HEK293 (cell line): ENCODE data around the gene WDR82.

Source experiments
- GFI1B ChIP-seq: fragments of 450-650 bp; formaldehyde crosslinking; IDR thresholded peaks from 2 replicates; pipeline ENCODE4 v1.5.1; 2016; ENCODE audit warnings: missing biosample characterization, missing genetic modification characterization
- SP7 ChIP-seq: fragments of 450-650 bp; formaldehyde crosslinking; IDR thresholded peaks from 2 replicates; pipeline ENCODE4 v1.5.1; 2016; ENCODE audit warnings: missing biosample characterization, missing genetic modification characterization
- WT1 ChIP-seq: fragments of 450-650 bp; formaldehyde crosslinking; IDR thresholded peaks from 2 replicates; pipeline ENCODE4 v1.5.1; 2016; ENCODE audit warnings: missing biosample characterization, missing genetic modification characterization
- YY1 ChIP-seq: fragments of 450-650 bp; formaldehyde crosslinking; IDR thresholded peaks from 2 replicates; pipeline ENCODE4 v1.5.1; 2018; ENCODE audit warnings: missing biosample characterization, missing genetic modification characterization
- YY2 ChIP-seq: fragments of 450-650 bp; formaldehyde crosslinking; IDR thresholded peaks from 2 replicates; pipeline ENCODE4 v1.5.1; 2016; ENCODE audit warnings: missing biosample characterization, missing genetic modification characterization
- ZBTB20 ChIP-seq: fragments of 450-650 bp; formaldehyde crosslinking; IDR thresholded peaks from 2 replicates; pipeline ENCODE4 v1.5.1; 2016; ENCODE audit warnings: missing biosample characterization, missing genetic modification characterization
- ZBTB48 ChIP-seq: fragments of 450-650 bp; formaldehyde crosslinking; IDR thresholded peaks from 2 replicates; pipeline ENCODE4 v1.5.1; 2016; ENCODE audit warnings: missing biosample characterization, missing genetic modification characterization
- ZBTB7A ChIP-seq: fragments of 450-650 bp; formaldehyde crosslinking; IDR thresholded peaks from 2 replicates; pipeline ENCODE4 v1.5.1; 2016; ENCODE audit warnings: low read depth, missing biosample characterization, missing genetic modification characterization
- ZBTB8A ChIP-seq: fragments of 450-650 bp; formaldehyde crosslinking; IDR thresholded peaks from 2 replicates; pipeline ENCODE4 v1.5.1; 2016; ENCODE audit warnings: missing biosample characterization, missing genetic modification characterization
- ZFP3 ChIP-seq: fragments of 450-650 bp; formaldehyde crosslinking; IDR thresholded peaks from 2 replicates; pipeline ENCODE4 v1.5.1; 2016; ENCODE audit warnings: low read depth, missing biosample characterization, missing genetic modification characterization
- ZNF223 ChIP-seq: fragments of 450-650 bp; formaldehyde crosslinking; IDR thresholded peaks from 2 replicates; pipeline ENCODE4 v1.5.1; 2016; ENCODE audit warnings: missing biosample characterization, missing genetic modification characterization
- ZNF24 ChIP-seq: fragments of 450-650 bp; formaldehyde crosslinking; IDR thresholded peaks from 2 replicates; pipeline ENCODE4 v1.5.1; 2016; ENCODE audit warnings: missing biosample characterization, missing genetic modification characterization
- ZNF292 ChIP-seq: fragments of 450-650 bp; formaldehyde crosslinking; IDR thresholded peaks from 2 replicates; pipeline ENCODE4 v1.5.1; 2016; ENCODE audit warnings: low read depth, missing biosample characterization, missing genetic modification characterization, borderline replicate concordance
- ZNF311 ChIP-seq: fragments of 450-650 bp; formaldehyde crosslinking; IDR thresholded peaks from 2 replicates; pipeline ENCODE4 v1.5.1; 2017; ENCODE audit warnings: missing biosample characterization, missing genetic modification characterization, borderline replicate concordance
- ZNF37A ChIP-seq: fragments of 450-650 bp; IDR thresholded peaks from 2 replicates; pipeline ENCODE4 v1.5.1; 2018; ENCODE audit warnings: missing biosample characterization, missing genetic modification characterization
- ZNF530 ChIP-seq: fragments of 450-650 bp; formaldehyde crosslinking; IDR thresholded peaks from 2 replicates; pipeline ENCODE4 v1.5.1; 2016; ENCODE audit warnings: low read depth, missing biosample characterization, missing genetic modification characterization
- ZNF548 ChIP-seq: fragments of 450-650 bp; formaldehyde crosslinking; IDR thresholded peaks from 2 replicates; pipeline ENCODE4 v1.5.1; 2016; ENCODE audit warnings: missing biosample characterization, missing genetic modification characterization
- ZNF555 ChIP-seq: fragments of 450-650 bp; formaldehyde crosslinking; conservative IDR thresholded peaks from 2 replicates; pipeline ENCODE4 v1.5.1; 2017; ENCODE audit warnings: missing biosample characterization, mild to moderate bottlenecking, missing genetic modification characterization, inconsistent platforms
- ZNF561 ChIP-seq: fragments of 450-650 bp; IDR thresholded peaks from 2 replicates; pipeline ENCODE4 v1.5.1; 2018; ENCODE audit warnings: missing biosample characterization, missing genetic modification characterization, borderline replicate concordance
- ZNF571 ChIP-seq: fragments of 450-650 bp; formaldehyde crosslinking; IDR thresholded peaks from 2 replicates; pipeline ENCODE4 v1.5.0; 2017; ENCODE audit warnings: missing biosample characterization, missing genetic modification characterization
- ZNF600 ChIP-seq: fragments of 450-650 bp; formaldehyde crosslinking; IDR thresholded peaks from 2 replicates; pipeline ENCODE4 v1.5.1; 2016; ENCODE audit warnings: missing biosample characterization, missing genetic modification characterization
- ZNF621 ChIP-seq: fragments of 450-650 bp; formaldehyde crosslinking; IDR thresholded peaks from 2 replicates; pipeline ENCODE4 v1.5.1; 2017; ENCODE audit warnings: missing biosample characterization, missing genetic modification characterization
- ZNF629 ChIP-seq: fragments of 450-650 bp; formaldehyde crosslinking; IDR thresholded peaks from 2 replicates; pipeline ENCODE4 v1.5.1; 2017; ENCODE audit warnings: missing biosample characterization, missing genetic modification characterization
- ZNF660 ChIP-seq: fragments of 450-650 bp; IDR thresholded peaks from 2 replicates; pipeline ENCODE4 v1.5.1; 2018; ENCODE audit warnings: missing biosample characterization, mild to moderate bottlenecking, missing genetic modification characterization
- ZNF664 ChIP-seq: fragments of 450-650 bp; formaldehyde crosslinking; IDR thresholded peaks from 2 replicates; pipeline ENCODE4 v1.5.1; 2016; ENCODE audit warnings: missing biosample characterization, missing genetic modification characterization
- ZNF768 ChIP-seq: fragments of 450-650 bp; formaldehyde crosslinking; IDR thresholded peaks from 2 replicates; pipeline ENCODE4 v1.5.1; 2018; ENCODE audit warnings: missing biosample characterization, mild to moderate bottlenecking, missing genetic modification characterization
- ZXDB ChIP-seq: fragments of 450-650 bp; formaldehyde crosslinking; IDR thresholded peaks from 2 replicates; pipeline ENCODE4 v1.5.1; 2016; ENCODE audit warnings: missing biosample characterization, missing genetic modification characterization
- TF ChIP-seq, protein P1 (sequence below): fragments of 450-650 bp; formaldehyde crosslinking; IDR thresholded peaks from 2 replicates; pipeline ENCODE4 v1.5.1; 2016; ENCODE audit warnings: missing biosample characterization, missing genetic modification characterization, borderline replicate concordance
- TF ChIP-seq, protein P2 (sequence below): fragments of 450-650 bp; formaldehyde crosslinking; IDR thresholded peaks from 2 replicates; pipeline ENCODE4 v1.5.1; 2016; ENCODE audit warnings: missing biosample characterization, missing genetic modification characterization
- TF ChIP-seq, protein P3 (sequence below): fragments of 450-650 bp; formaldehyde crosslinking; IDR thresholded peaks from 2 replicates; pipeline ENCODE4 v1.5.1; 2016; ENCODE audit warnings: missing biosample characterization, missing genetic modification characterization
- TF ChIP-seq, protein P4 (sequence below): fragments of 450-650 bp; formaldehyde crosslinking; IDR thresholded peaks from 2 replicates; pipeline ENCODE4 v1.5.1; 2016; ENCODE audit warnings: missing biosample characterization, missing genetic modification characterization

WDR82 gene

DNA sequence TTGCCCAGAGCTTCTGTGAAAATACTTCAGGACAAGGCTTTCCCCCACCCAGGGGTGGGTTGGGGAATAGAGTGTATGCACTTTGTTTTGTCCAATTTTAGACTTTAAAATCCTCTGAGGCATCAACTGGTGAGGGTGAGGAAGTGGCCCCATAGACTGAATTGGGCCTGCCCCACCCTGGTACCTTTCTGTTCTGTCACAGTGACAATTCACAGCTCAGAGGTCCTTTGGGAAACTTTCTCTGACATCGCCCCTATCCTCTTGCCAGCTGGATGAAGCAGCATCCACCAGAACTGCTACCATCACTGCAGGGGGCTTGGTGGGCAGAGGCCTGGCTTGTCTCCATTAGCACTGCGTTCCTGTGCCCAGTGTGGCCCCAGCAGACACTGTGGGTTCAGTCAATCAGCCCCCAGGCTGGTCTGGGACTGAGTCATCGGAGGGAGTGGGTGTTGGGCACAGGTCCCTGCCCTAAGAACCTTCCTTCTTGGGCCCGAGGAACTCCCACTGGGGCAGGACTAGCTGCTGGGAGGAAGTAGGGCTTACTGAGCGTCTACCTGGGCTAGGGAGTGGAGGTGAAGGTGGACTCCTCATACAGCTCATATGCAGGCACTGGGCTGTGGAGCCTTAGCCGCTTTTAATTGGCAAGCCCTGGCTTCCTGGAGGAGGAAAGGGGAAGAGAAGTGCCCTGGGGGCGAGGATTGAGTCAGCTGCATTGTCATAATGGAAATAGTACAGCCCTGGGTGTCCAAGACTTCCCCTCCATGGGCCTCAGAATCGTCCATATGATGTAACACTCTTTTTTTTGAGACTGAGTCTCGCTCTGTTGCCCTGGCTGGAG is 34.4 kb downstream of the WDR82 start (continued):
- TF ChIP-seq, protein P1, sequence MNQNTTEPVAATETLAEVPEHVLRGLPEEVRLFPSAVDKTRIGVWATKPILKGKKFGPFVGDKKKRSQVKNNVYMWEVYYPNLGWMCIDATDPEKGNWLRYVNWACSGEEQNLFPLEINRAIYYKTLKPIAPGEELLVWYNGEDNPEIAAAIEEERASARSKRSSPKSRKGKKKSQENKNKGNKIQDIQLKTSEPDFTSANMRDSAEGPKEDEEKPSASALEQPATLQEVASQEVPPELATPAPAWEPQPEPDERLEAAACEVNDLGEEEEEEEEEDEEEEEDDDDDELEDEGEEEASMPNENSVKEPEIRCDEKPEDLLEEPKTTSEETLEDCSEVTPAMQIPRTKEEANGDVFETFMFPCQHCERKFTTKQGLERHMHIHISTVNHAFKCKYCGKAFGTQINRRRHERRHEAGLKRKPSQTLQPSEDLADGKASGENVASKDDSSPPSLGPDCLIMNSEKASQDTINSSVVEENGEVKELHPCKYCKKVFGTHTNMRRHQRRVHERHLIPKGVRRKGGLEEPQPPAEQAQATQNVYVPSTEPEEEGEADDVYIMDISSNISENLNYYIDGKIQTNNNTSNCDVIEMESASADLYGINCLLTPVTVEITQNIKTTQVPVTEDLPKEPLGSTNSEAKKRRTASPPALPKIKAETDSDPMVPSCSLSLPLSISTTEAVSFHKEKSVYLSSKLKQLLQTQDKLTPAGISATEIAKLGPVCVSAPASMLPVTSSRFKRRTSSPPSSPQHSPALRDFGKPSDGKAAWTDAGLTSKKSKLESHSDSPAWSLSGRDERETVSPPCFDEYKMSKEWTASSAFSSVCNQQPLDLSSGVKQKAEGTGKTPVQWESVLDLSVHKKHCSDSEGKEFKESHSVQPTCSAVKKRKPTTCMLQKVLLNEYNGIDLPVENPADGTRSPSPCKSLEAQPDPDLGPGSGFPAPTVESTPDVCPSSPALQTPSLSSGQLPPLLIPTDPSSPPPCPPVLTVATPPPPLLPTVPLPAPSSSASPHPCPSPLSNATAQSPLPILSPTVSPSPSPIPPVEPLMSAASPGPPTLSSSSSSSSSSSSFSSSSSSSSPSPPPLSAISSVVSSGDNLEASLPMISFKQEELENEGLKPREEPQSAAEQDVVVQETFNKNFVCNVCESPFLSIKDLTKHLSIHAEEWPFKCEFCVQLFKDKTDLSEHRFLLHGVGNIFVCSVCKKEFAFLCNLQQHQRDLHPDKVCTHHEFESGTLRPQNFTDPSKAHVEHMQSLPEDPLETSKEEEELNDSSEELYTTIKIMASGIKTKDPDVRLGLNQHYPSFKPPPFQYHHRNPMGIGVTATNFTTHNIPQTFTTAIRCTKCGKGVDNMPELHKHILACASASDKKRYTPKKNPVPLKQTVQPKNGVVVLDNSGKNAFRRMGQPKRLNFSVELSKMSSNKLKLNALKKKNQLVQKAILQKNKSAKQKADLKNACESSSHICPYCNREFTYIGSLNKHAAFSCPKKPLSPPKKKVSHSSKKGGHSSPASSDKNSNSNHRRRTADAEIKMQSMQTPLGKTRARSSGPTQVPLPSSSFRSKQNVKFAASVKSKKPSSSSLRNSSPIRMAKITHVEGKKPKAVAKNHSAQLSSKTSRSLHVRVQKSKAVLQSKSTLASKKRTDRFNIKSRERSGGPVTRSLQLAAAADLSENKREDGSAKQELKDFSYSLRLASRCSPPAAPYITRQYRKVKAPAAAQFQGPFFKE (tag by site-specific recombination), result no peak
- TF ChIP-seq ZNF37A (tag by site-specific recombination) (no peak), ZNF629 (tag by site-specific recombination) (0 out of 2 replicates have a peak, but pooled peaks have one; percentile 20), ZNF311 (tag by site-specific recombination) (no peak), ZXDB (tag by site-specific recombination) (no peak), ZNF24 (tag by site-specific recombination) (no peak), ZNF768 (tag by site-specific recombination) (no peak), ZBTB7A (tag by site-specific recombination) (no peak), ZNF548 (no peak), WT1 (no peak), ZFP3 (tag by site-specific recombination) (no peak), ZNF664 (no peak), ZNF555 (tag by site-specific recombination) (no peak), YY1 (tag by site-specific recombination) (no peak), ZNF660 (tag by site-specific recombination) (no peak), ZNF530 (no peak), ZBTB20 (no peak; the same call in 1 of the 2 replicates), ZNF571 (tag by site-specific recombination) (no peak), ZNF621 (tag by site-specific recombination) (no peak), ZBTB48 (tag by site-specific recombination) (peak; percentile 52), ZNF600 (tag by site-specific recombination) (no peak), ZNF292 (tag by site-specific recombination) (no peak), GFI1B (tag by site-specific recombination) (no peak), YY2 (tag by site-specific recombination) (no peak), ZBTB8A (0 out of 2 replicates have a peak, but pooled peaks have one; percentile 33), SP7 (tag by site-specific recombination) (peak; percentile 56), ZNF561 (tag by site-specific recombination) (no peak), ZNF223 (no peak)
- TF ChIP-seq, protein P2, sequence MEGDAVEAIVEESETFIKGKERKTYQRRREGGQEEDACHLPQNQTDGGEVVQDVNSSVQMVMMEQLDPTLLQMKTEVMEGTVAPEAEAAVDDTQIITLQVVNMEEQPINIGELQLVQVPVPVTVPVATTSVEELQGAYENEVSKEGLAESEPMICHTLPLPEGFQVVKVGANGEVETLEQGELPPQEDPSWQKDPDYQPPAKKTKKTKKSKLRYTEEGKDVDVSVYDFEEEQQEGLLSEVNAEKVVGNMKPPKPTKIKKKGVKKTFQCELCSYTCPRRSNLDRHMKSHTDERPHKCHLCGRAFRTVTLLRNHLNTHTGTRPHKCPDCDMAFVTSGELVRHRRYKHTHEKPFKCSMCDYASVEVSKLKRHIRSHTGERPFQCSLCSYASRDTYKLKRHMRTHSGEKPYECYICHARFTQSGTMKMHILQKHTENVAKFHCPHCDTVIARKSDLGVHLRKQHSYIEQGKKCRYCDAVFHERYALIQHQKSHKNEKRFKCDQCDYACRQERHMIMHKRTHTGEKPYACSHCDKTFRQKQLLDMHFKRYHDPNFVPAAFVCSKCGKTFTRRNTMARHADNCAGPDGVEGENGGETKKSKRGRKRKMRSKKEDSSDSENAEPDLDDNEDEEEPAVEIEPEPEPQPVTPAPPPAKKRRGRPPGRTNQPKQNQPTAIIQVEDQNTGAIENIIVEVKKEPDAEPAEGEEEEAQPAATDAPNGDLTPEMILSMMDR (tag by site-specific recombination), result no peak
- TF ChIP-seq, protein P3, sequence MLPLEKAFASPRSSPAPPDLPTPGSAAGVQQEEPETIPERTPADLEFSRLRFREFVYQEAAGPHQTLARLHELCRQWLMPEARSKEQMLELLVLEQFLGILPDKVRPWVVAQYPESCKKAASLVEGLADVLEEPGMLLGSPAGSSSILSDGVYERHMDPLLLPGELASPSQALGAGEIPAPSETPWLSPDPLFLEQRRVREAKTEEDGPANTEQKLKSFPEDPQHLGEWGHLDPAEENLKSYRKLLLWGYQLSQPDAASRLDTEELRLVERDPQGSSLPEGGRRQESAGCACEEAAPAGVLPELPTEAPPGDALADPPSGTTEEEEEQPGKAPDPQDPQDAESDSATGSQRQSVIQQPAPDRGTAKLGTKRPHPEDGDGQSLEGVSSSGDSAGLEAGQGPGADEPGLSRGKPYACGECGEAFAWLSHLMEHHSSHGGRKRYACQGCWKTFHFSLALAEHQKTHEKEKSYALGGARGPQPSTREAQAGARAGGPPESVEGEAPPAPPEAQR (tag by site-specific recombination), result no peak
- TF ChIP-seq, protein P4, sequence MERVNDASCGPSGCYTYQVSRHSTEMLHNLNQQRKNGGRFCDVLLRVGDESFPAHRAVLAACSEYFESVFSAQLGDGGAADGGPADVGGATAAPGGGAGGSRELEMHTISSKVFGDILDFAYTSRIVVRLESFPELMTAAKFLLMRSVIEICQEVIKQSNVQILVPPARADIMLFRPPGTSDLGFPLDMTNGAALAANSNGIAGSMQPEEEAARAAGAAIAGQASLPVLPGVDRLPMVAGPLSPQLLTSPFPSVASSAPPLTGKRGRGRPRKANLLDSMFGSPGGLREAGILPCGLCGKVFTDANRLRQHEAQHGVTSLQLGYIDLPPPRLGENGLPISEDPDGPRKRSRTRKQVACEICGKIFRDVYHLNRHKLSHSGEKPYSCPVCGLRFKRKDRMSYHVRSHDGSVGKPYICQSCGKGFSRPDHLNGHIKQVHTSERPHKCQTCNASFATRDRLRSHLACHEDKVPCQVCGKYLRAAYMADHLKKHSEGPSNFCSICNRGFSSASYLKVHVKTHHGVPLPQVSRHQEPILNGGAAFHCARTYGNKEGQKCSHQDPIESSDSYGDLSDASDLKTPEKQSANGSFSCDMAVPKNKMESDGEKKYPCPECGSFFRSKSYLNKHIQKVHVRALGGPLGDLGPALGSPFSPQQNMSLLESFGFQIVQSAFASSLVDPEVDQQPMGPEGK (tag by site-specific recombination), result peak; percentile 32; the same call in 1 of the 2 replicates
